RWPE2 (cell line): ENCODE data around the gene TMEM163.

Experiments
- ATAC-seq: fragments of 200-7000 bp; cut with Tn5 transposase; 3 replicates; pipeline ENCODE4 v1.9.1; 2021; ENCODE audit warnings: low read depth
- DNase-seq: peaks from one replicate; pipeline ENCODE4 v3.0.0-alpha.2; 2020; ENCODE audit warnings: low spot score
- H3K27ac ChIP-seq: fragments of 450-650 bp; 2 replicates; pipeline ENCODE4 v1.5.1; 2017; ENCODE audit warnings: mild to moderate bottlenecking; ENCODE audit not compliant: poor library complexity, severe bottlenecking
- H3K27me3 ChIP-seq: fragments of 250-450 bp; sonication (Bioruptor Pico); 2 replicates; pipeline ENCODE4 v1.5.1; 2021; ENCODE audit warnings: mild to moderate bottlenecking, moderate library complexity; ENCODE audit not compliant: insufficient read depth, poor library complexity, severe bottlenecking
- H3K36me3 ChIP-seq: fragments of 250-450 bp; sonication (Bioruptor Pico); 2 replicates; pipeline ENCODE4 v1.5.1; 2020; ENCODE audit warnings: low read depth, mild to moderate bottlenecking, moderate library complexity
- H3K4me1 ChIP-seq: fragments of 250-450 bp; sonication (Bioruptor Pico); 2 replicates; pipeline ENCODE4 v1.5.1; 2021; ENCODE audit warnings: mild to moderate bottlenecking, moderate library complexity; ENCODE audit not compliant: insufficient read depth, poor library complexity, severe bottlenecking
- H3K4me3 ChIP-seq: fragments of 250-450 bp; sonication (Bioruptor Pico); 2 replicates; pipeline ENCODE4 v1.5.1; 2021; ENCODE audit warnings: mild to moderate bottlenecking, moderate library complexity; ENCODE audit not compliant: severe bottlenecking
- H3K9me3 ChIP-seq: fragments of 250-450 bp; sonication (Bioruptor Pico); 2 replicates; pipeline ENCODE4 v1.5.1; 2021; ENCODE audit warnings: mild to moderate bottlenecking, moderate library complexity; ENCODE audit not compliant: severe bottlenecking
- CTCF ChIP-seq: fragments of 450-650 bp; IDR thresholded peaks from one replicate; pipeline ENCODE4 v1.5.1; 2017; ENCODE audit warnings: mild to moderate bottlenecking, moderate library complexity; ENCODE audit not compliant: poor library complexity, severe bottlenecking

The TMEM163 gene

GRCh38 chr2:134576478-134576877 is 142.3 kb downstream of the TMEM163 start:
- no peaks in the 10 kb centered on the region for H3K36me3 ChIP-seq
- ATAC-seq: no peak

GRCh38 chr2:134575888-134576287 is 142.9 kb downstream of the TMEM163 start:
- no peaks in the 10 kb centered on the region for H3K4me1 ChIP-seq
- no peak for TF ChIP-seq CTCF
- H3K27me3 ChIP-seq: no peaks in the 10 kb centered on the region
- ATAC-seq (no peak), DNase-seq (no peak)
- H3K27ac ChIP-seq: no peak overlapping the region
- H3K36me3 ChIP-seq: no peaks in the 10 kb centered on the region
- H3K4me3 ChIP-seq: no peak overlapping the region
- H3K9me3 ChIP-seq: no peaks in the 10 kb centered on the region

More at GRCh38 chr2:134576478-134576877, 142.3 kb downstream of the TMEM163 start:
- Histone ChIP-seq H3K4me1 (no peaks in the 10 kb centered on the region), H3K4me3 (no peak overlapping the region), H3K9me3 (no peaks in the 10 kb centered on the region), H3K27ac (no peak overlapping the region), H3K27me3 (no peaks in the 10 kb centered on the region)
- no peak for TF ChIP-seq CTCF
- DNase-seq: no peak

- no peak for ATAC-seq
- Histone ChIP-seq H3K27me3 (peaks cover 2% of the 10 kb centered on the region), H3K4me1 (no peaks in the 10 kb centered on the region), H3K4me3 (no peak overlapping the region), H3K36me3 (no peaks in the 10 kb centered on the region), H3K9me3 (no peaks in the 10 kb centered on the region), H3K27ac (no peak overlapping the region)
- no peak for DNase-seq
- TF ChIP-seq CTCF: no peak
These were observed 144.0 kb downstream of the TMEM163 start for GRCh38 chr2:134574611-134575330.

- no peak for TF ChIP-seq CTCF
- no peak for DNase-seq
- no peak for ATAC-seq
- Histone ChIP-seq H3K27ac (no peak overlapping the region), H3K36me3 (no peaks in the 10 kb centered on the region), H3K4me3 (no peak overlapping the region), H3K27me3 (peaks cover 3% of the 10 kb centered on the region), H3K9me3 (no peaks in the 10 kb centered on the region), H3K4me1 (no peaks in the 10 kb centered on the region)
These were observed 145.1 kb downstream of the TMEM163 start for GRCh38 chr2:134573724-134574123.

- TF ChIP-seq CTCF: no peak
- H3K9me3 ChIP-seq: no peaks in the 10 kb centered on the region
These were observed 145.8 kb downstream of the TMEM163 start for GRCh38 chr2:134573085-134573370.

More at GRCh38 chr2:134573085-134573370, 145.8 kb downstream of the TMEM163 start:
- Histone ChIP-seq H3K36me3 (no peaks in the 10 kb centered on the region), H3K27ac (no peak overlapping the region), H3K4me1 (no peaks in the 10 kb centered on the region), H3K4me3 (no peak overlapping the region), H3K27me3 (peaks cover 3% of the 10 kb centered on the region)
- ATAC-seq: no peak
- DNase-seq: no peak
